ENCODE data around the gene ROBO4.

DNA sequence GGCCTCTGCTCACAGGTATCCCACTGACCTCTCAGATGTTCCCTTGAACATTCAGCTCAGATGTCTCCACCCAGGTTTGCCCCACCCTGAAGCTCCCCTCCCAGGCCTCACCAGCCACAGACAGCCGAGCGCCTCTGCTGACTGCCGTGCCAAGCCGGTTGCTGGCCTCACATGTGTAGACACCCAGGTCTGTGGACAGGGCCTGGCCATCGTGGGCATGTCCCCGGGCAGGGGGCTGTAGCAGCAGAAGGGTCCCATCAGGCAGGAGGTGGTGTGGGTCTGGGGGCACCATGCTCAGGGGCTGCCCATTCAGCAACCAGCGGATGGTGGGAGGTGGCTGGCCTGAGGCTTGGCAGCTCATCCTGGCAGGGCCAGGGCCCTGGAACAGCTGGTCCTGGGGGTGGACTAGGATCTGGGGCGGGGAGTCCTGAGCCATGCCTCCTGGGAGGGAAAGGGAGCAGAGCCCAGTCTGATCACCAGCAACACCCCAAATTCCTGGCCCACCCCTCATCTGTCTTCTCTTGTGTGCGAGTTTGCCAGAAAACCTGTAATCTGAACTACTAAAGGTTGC lies 759 bp downstream of the ROBO4 start:
- TF ChIP-seq SNAI2 (CRISPR knock-in tag; IDR thresholded peaks at IDR 0.05), result no peak
- no peak for TF ChIP-seq PPARA (CRISPR knock-in tag; IDR thresholded peaks at IDR 0.05; ENCODE audit: borderline replicate concordance)
- TF ChIP-seq ZFP3 (CRISPR knock-in tag; IDR thresholded peaks at IDR 0.05), result no peak

All from SK-N-SH treated with all-trans-retinoic acid at 6 μM for 48 hours (cell line).